ENCODE results near the gene NPC1L1. TPM values are rescaled to one million over a fixed set of nuclear protein-coding genes. Genes with fewer than 3 reads are reported as not detected.

Gene NPC1L1
- total and polyA plus RNA-seq, 9 donors: 0.05 to 0.28 (median 0.22) TPM

GRCh38 chr7:44515590-44516268 lies 25.4 kb downstream of the NPC1L1 start:
- no peak for DNase-seq
- Histone ChIP-seq H3K4me3 (no peak overlapping the region), H3K27ac (no peak overlapping the region), H3K36me3 (no peaks in the 10 kb centered on the region), H3K9me3 (no peaks in the 10 kb centered on the region), H3K27me3 (no peaks in the 10 kb centered on the region), H3K4me1 (ENCODE audit: insufficient read depth) (no peaks in the 10 kb centered on the region)
- TF ChIP-seq EP300 (IDR thresholded peaks at IDR 0.05) (no peak), POLR2A (IDR thresholded peaks at IDR 0.05) (no peak), CTCF (IDR thresholded peaks at IDR 0.05) (no peak)
- 83 to 85% (median 84%) methylated on average over 10 of the region's 10 CpGs for WGBS, 3 donors
- intact Hi-C loops (cut with DNase I): no loop called here

- intact Hi-C loops (cut with DNase I): no loop called here
- Histone ChIP-seq H3K4me1 (ENCODE audit: insufficient read depth) (no peaks in the 10 kb centered on the region), H3K4me3 (no peak overlapping the region), H3K36me3 (no peaks in the 10 kb centered on the region), H3K27ac (no peak overlapping the region), H3K9me3 (no peaks in the 10 kb centered on the region), H3K27me3 (no peaks in the 10 kb centered on the region)
- no peak for TF ChIP-seq CTCF (IDR thresholded peaks at IDR 0.05)
- TF ChIP-seq EP300 (IDR thresholded peaks at IDR 0.05): no peak
- TF ChIP-seq POLR2A (IDR thresholded peaks at IDR 0.05): no peak
- 89 to 94% (median 91%) methylated on average over 7 of the region's 7 CpGs for WGBS, 3 donors
- no peak for DNase-seq
These were observed 28.4 kb downstream of the NPC1L1 start for GRCh38 chr7:44512736-44513135.

- no peak for DNase-seq
- Histone ChIP-seq H3K27me3 (no peaks in the 10 kb centered on the region), H3K36me3 (no peaks in the 10 kb centered on the region), H3K4me3 (no peak overlapping the region), H3K9me3 (peaks cover 0 to 3% of the 10 kb centered on the region in 2 donors), H3K4me1 (ENCODE audit: insufficient read depth) (no peaks in the 10 kb centered on the region), H3K27ac (no peak overlapping the region)
- no peak for TF ChIP-seq CTCF (IDR thresholded peaks at IDR 0.05)
- intact Hi-C loops (cut with DNase I): no loop called here
- 25 to 51% (median 48%) methylated on average over 4 of the region's 4 CpGs for WGBS, 3 donors
These were observed 29.2 kb downstream of the NPC1L1 start for GRCh38 chr7:44511863-44512468.

GRCh38 chr7:44511236-44511635 lies 29.9 kb downstream of the NPC1L1 start:
- 69 to 72% (median 71%) methylated on average over 1 of the region's 1 CpG for WGBS, 3 donors
- intact Hi-C loops (cut with DNase I): no loop called here
- H3K27me3 ChIP-seq: no peaks in the 10 kb centered on the region

More at GRCh38 chr7:44511236-44511635, 29.9 kb downstream of the NPC1L1 start:
- no peak overlapping the region for H3K4me3 ChIP-seq
- TF ChIP-seq POLR2A (IDR thresholded peaks at IDR 0.05) (no peak), EP300 (IDR thresholded peaks at IDR 0.05) (no peak), CTCF (IDR thresholded peaks at IDR 0.05) (no peak)
- peaks cover 0 to 3% of the 10 kb centered on the region in 2 donors for H3K9me3 ChIP-seq
- H3K27ac ChIP-seq: no peak overlapping the region
- no peak for DNase-seq
- H3K36me3 ChIP-seq: no peaks in the 10 kb centered on the region
- no peaks in the 10 kb centered on the region for H3K4me1 ChIP-seq (ENCODE audit: insufficient read depth)

All from ovary (tissue), 9 donors.